Activated CD8-positive, alpha-beta memory T cell treated with anti-CD3 and anti-CD28 coated beads, Interleukin-2, amount 50 U/mL, for 4 hours (primary cell): ENCODE data around the gene SLC10A2.

Experiments
- DNase-seq: peaks from one replicate; pipeline ENCODE4 v3.0.0-alpha.2; 2020

Gene SLC10A2

GRCh38 chr13:103044056-103044455 is 22.2 kb downstream of the SLC10A2 start:
- no peak for DNase-seq

GRCh38 chr13:103040006-103040405 is 26.2 kb downstream of the SLC10A2 start:
- no peak for DNase-seq

- DNase-seq = no peak
Measured at GRCh38 chr13:103039183-103039582, 27.0 kb downstream of the SLC10A2 start.

- DNase-seq = no peak
Measured at GRCh38 chr13:103036268-103036667, 29.9 kb downstream of the SLC10A2 start.

GRCh38 chr13:103033999-103034398 is 32.2 kb downstream of the SLC10A2 start:
- DNase-seq = no peak

- no peak for DNase-seq
Measured at GRCh38 chr13:103031332-103031873, 34.8 kb downstream of the SLC10A2 start.

GRCh38 chr13:103030776-103031175 is 35.4 kb downstream of the SLC10A2 start:
- DNase-seq = no peak

- DNase-seq = no peak
Measured at GRCh38 chr13:103029798-103030197, 36.4 kb downstream of the SLC10A2 start.

- DNase-seq = no peak
Measured at GRCh38 chr13:103022336-103022735, 43.9 kb downstream of the SLC10A2 start.

- no peak for DNase-seq
Measured at GRCh38 chr13:103018556-103018955, 47.7 kb downstream of the SLC10A2 start.

GRCh38 chr13:103012646-103013045 is 53.6 kb downstream of the SLC10A2 start:
- no peak for DNase-seq

- DNase-seq = no peak
Measured at GRCh38 chr13:103009051-103009840, 57.0 kb downstream of the SLC10A2 start.

GRCh38 chr13:103007427-103007762 is 58.8 kb downstream of the SLC10A2 start:
- DNase-seq = no peak

- DNase-seq = no peak
Measured at GRCh38 chr13:103006641-103007426, 59.4 kb downstream of the SLC10A2 start.

- no peak for DNase-seq
Measured at GRCh38 chr13:103004661-103005345, 61.4 kb downstream of the SLC10A2 start.

GRCh38 chr13:103003631-103004030 is 62.6 kb downstream of the SLC10A2 start:
- DNase-seq = no peak

GRCh38 chr13:103002279-103002678 is 63.9 kb downstream of the SLC10A2 start:
- DNase-seq = no peak

- DNase-seq = no peak
Measured at GRCh38 chr13:103000157-103000556, 66.1 kb downstream of the SLC10A2 start.

- DNase-seq = no peak
Measured at GRCh38 chr13:102999499-102999898, 66.7 kb downstream of the SLC10A2 start.
